HG03575 (cell line): ENCODE measurements around the gene RHEX.
A peak's percentile ranks its signal among the peaks of the same experiment; 100 is the strongest.
"Not testable (repeated sequence)": the region's sequence is repeated elsewhere in the genome, so short reads cannot be mapped to it uniquely, and the experiment has no call there.

Source experiments
- ATAC-seq: cut with Tn5 transposase; IDR thresholded peaks from one replicate; pipeline ENCODE4 v1.9.1; 2021; ENCODE audit not compliant: unreplicated experiment, insufficient number of reproducible peaks, low FRiP score; ENCODE audit errors: extremely low read depth

The RHEX gene

GRCh38 chr1:206025283-206025820, 27.6 kb upstream of the RHEX start:
- no peak for ATAC-seq

GRCh38 chr1:206029484-206029883, 23.5 kb upstream of the RHEX start:
- ATAC-seq = no peak

GRCh38 chr1:206030191-206030590, 22.8 kb upstream of the RHEX start:
- no peak for ATAC-seq

DNA sequence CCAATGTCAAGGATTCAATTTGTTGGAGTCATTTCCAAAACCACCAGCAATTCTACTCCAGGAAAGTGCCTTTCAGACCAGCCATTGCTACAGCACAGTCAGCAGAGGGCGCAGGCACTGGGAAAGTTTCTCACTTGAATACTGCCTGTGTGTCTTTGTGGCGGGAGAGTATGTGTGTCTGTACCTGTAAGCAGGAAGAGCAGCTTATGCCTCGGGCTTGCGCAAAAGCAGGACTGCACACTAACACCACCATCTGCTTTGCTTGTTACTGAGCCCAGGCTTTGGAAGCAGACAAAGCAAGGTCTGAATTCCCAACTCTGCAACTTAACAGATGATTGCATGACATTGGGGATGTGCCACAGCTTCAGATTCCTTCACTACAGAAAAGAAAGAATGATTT, 22.3 kb upstream of the RHEX start:
- no peak for ATAC-seq

DNA sequence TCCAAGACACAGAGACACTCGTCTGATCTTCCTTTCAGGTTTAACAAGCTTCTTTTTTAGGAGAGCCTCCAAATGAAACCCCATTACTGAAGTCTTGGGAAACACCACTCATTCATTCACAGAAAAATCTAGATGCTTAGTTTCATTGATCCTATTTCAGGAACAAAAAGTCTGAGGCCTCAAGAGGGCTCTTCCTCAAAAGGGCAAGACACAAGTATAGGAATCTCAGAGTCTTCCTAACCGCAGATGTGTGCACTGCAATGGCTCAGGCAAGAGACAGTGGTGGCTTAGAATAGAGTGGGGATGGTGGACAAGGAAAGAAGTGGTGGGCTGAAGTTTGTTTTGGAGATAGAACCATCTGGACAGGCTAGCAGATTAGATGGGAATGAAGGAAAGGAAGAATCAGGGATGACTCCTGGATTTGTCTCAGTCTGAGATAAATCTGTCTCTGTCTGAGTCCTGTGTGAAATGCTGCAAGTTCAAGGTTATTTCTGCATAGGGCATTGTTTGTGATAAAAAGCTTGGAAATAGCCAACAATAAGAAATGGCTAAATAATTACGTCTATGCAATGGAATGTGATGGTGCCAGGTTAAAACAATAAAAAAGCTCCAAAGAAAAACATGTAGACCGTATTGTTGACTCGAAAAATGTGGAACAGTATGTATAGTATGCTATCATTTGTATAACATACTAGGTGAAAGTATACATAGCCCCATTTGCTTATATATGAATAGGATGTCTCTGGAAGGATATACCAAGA, 20.4 kb upstream of the RHEX start:
- no peak for ATAC-seq

- no peak for ATAC-seq
Measured at GRCh38 chr1:206035027-206035426, 17.9 kb upstream of the RHEX start.

- ATAC-seq = no peak
Measured at GRCh38 chr1:206036663-206037455, 16.1 kb upstream of the RHEX start.

GRCh38 chr1:206037581-206037980, 15.4 kb upstream of the RHEX start:
- no peak for ATAC-seq

- ATAC-seq = no peak
Measured at GRCh38 chr1:206039046-206039973, 13.7 kb upstream of the RHEX start.

- ATAC-seq = no peak
Measured at GRCh38 chr1:206040328-206040727, 12.6 kb upstream of the RHEX start.

DNA sequence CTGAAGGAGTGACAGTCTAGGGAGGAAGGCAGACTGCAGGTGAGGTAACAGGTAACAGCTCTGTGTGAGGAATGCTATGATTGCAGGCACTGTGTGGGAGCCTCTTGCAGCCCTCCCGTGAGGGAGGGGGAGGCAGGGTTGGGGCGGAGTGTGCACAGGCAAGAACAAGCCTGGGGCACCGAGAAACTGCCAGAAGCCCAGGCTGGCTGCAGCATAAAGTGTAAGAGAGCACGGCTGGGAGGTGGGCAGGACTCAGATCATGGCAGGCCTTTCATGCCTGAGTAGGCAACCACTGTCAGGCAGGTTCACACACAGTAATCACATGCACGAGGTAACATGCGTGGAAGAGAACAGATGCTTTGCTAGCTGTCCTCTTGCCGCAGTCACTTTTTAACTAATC, 11.3 kb upstream of the RHEX start:
- ATAC-seq = no peak

GRCh38 chr1:206047271-206047670, 5.7 kb upstream of the RHEX start:
- ATAC-seq = no peak

GRCh38 chr1:206048582-206048981, 4.4 kb upstream of the RHEX start:
- ATAC-seq = no peak

- peak; percentile 43 for ATAC-seq
Measured at GRCh38 chr1:206049293-206049692, 3.7 kb upstream of the RHEX start.

GRCh38 chr1:206049919-206050600, 2.9 kb upstream of the RHEX start:
- ATAC-seq = no peak

DNA sequence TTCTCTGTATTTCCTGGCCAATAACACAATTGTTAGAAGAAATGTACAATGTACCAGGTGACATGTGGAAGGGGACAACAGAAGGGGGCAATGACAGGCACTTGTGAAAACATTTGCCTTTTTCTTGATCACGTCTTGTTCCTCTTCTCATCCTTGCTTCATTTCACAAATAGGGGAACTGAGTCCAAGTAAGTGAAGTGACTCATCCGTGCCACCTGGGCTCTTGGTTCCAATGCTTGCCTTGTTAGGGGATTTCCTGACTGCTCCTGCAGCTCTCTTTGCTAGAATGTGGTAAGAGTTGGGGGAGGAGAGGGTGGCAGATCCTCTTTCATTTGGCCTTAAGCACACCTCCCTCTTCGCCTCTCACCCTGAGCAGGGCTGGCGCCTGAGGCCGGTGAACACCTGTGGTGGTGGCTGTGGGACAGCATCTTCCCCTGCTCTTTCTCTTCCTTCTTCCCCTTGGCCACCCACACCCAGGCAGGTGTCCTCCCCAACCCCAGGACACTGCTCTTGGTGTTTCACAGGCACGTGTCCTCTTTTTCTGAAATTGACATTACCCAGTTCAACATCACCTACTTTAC, 2.2 kb upstream of the RHEX start:
- ATAC-seq = peak; percentile 33

- not testable (repeated sequence) for ATAC-seq
Measured at GRCh38 chr1:206052231-206052865, 625 bp upstream of the RHEX start.

DNA sequence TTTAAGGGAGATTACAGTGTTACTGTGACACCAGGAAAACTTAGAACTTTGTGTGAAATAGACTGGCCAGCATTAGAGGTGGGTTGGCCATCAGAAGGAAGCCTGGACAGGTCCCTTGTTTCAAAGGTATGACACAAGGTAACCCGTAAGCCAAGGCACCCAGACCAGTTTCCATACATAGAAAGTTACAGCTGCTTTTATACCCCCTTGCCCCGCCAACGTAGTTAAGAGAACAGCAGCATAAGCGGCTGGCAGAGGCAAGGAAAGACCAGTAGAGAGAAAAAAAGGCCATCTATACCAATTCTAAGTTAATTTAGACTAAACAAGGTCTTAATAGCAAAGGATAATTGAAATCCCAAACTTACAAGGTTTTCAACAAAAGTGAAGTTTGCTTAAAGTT, 643 bp downstream of the RHEX start:
- ATAC-seq = not testable (repeated sequence)
